LNCAP (cell line): Measurements from ENCODE around the gene AKR1B1.

ENCODE experiments used
- TF ChIP-seq, protein P1 (sequence below): fragments of 450-650 bp; IDR thresholded peaks from 2 replicates; pipeline ENCODE4 v1.5.1; 2017; ENCODE audit warnings: mild to moderate bottlenecking

The AKR1B1 gene

DNA sequence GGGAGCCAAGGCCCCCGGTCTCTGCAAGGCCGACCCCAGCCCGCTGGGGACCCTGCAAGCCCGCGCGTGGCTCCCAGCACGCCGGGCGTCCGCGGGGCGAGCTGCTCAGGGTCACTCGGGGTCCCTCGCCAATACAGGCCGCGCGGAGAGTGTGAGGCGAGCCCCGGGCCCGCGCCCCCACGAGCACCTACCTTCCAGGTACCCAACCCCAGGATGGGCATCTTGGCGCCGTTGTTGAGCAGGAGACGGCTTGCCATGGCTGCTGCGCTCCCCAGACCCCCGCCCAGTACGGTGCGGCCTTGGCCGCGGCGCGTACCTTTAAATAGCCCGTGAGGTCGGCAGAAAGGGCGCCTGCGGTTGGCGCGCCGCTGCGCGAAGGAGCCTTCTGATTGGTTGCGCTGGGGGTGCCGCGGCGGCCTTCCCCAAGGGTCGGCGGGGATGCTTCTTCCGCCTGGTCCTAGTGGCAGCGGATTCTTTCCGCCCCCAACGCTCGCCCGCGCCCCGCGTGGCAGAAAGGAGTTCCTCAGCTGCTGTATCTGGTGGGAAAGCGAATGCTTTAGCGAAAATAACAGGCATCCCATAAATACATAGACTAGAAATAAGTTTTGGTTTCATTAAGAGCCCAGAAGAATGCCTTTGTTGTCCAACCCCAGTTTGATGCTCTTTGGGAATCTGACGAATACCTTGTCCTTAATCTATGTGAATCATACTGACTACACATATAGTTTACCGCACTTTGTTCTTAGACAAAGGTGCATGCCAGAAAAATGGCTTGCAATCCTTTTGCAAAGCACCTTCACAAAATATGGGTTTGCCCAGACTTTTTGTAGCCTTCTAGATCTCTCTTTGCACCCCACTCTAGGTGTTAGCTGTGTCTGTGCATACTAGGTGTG, at the start of gene AKR1B1:
Gene AKR1B1 (minus strand): TSS at position 295 of the 893 bp plus-strand sequence. CDS start 38 bp downstream, at position 257.
- TF ChIP-seq, protein P1, sequence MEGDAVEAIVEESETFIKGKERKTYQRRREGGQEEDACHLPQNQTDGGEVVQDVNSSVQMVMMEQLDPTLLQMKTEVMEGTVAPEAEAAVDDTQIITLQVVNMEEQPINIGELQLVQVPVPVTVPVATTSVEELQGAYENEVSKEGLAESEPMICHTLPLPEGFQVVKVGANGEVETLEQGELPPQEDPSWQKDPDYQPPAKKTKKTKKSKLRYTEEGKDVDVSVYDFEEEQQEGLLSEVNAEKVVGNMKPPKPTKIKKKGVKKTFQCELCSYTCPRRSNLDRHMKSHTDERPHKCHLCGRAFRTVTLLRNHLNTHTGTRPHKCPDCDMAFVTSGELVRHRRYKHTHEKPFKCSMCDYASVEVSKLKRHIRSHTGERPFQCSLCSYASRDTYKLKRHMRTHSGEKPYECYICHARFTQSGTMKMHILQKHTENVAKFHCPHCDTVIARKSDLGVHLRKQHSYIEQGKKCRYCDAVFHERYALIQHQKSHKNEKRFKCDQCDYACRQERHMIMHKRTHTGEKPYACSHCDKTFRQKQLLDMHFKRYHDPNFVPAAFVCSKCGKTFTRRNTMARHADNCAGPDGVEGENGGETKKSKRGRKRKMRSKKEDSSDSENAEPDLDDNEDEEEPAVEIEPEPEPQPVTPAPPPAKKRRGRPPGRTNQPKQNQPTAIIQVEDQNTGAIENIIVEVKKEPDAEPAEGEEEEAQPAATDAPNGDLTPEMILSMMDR, result no peak

DNA sequence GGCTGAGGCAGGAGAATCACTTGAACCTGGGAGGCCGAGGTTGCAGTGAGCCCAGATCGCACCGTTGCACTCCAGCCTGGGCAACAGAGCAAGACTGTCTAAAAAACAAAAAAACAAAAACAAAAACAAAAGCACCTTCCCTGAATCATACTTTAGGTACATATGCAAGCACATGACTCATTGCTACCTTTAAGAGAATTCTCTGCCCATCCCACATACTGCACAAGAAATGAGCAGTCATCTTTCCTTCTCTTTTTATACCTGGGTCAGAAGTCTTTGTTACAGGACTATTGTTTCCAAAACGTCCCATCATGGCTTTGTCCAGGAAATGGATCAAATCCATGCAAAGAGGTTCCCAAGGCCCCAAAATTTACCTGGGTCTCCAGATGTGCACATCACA, 47.0 kb upstream of the AKR1B1 start:
- TF ChIP-seq, protein P1, result no peak

DNA sequence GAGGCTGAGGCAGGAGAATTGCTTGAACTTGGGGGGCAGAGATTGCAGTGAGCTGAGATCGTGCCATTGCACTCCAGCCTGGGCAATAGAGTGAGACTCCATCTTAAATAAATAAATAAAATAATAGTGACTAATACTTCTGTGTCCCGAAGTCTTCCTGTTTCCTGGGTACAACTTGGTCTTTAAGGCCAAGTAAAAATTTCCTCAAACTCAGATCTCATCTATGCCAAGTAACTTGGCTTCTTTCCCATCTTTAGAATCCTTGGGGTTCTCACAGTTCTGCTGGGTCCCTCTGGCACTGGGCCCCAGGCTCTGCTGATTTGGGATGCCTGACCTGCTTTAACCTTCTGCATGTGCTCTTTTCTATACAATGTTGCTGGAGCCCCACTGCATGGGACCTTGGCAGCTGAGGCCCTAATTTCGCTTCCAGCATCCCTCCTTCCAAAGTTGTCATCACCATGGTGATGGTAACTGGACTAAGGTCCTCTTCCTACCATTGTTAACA, 45.8 kb upstream of the AKR1B1 start:
- TF ChIP-seq, protein P1, result no peak

DNA sequence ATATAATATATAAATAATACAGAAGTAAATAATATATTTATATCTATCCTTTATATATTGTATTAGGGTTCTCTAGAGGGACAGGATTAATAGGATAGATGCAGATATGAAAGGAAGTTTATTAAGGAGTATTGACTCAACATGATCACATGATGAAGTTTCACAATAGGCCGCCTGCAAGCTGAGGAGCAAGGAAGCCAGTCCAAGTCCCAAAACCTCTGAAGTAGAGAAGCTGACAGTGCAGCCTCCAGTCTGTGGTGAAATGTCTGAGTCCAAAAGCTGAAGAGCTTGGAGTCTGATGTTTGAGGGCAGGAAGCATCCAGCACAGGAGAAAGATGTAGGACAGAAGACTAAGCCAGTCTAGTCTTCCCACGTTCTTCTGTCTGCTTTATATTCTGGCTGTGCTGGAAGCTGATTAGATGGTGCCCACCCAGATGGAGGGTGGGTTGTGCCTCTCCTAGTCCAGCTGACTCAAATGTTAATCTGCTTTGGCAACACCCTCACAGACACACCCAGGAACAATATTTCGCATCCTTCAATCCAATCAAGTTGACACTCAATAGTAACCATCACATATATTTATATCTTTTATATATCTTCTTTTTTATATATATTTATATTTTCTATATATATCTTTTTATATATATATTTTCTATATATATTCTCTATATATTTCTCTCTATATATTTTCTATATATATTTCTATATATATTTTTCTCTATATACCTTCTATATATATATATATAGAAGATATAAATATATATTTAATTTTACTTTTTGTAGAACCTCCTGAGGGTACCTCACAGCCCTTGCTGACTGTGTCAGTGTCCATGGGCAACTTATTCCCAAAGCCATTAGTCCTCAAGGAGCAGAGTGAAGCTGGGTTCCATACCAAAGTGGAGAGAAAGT, 43.8 kb upstream of the AKR1B1 start:
- TF ChIP-seq, protein P1, result no peak

DNA sequence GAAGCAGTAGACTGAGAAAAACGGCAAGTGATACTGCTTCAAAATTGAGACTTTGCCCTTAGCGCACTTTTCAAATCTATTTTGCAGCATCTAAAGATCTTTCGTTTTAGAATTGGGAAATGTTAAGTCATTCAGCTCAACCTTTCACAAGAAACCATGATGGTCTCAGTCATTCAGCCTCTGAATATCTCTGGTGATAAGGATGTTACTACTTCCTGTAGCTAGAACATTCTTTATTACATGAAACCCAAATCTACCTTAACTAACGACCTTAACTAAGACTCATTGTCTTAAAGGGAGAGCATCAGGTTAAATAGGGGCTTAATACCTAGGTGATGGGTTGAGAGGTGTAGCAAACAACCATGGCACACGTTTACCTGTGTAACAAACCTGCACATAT, 42.1 kb upstream of the AKR1B1 start:
- TF ChIP-seq, protein P1, result no peak

DNA sequence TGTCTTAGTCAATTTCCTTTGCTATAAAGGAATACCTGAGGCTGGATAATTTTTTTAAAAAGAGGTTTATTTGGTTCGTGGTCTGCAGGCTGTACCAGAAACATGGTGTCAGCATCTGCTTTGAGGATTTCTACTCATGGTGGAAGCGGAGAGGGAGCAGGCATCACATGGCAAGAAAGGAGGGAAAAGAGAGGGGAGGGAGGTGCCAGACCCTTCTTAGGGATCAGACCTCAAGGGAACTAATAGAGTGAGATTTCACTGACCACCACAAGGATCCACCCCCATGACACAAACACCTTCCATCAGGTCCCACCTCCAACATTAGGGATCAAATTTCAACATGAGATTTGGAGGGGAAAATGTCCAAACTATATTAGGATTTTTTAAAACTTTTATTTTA, 41.5 kb upstream of the AKR1B1 start:
- TF ChIP-seq, protein P1, result no peak

DNA sequence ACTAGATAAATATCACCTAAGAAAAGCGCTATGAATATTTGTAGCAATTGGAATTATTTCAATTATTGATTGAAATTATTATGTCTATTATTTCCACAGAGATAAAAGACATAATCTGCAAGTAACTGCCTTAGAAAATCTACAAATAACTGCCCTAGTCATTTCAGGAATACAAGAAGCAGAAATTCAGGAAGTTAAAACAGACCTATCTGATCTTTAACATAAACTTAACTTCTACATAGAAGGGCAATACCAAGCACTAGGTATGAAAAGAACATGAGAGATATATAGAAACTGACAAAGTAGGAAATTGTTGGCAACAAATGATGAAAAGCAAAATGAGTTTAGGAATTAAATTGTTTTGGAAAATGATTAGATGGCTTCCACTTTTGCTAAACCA, 36.6 kb upstream of the AKR1B1 start:
- TF ChIP-seq, protein P1, result no peak
